PC-9 (cell line): ENCODE results near the gene GSN. TPM values are rescaled to one million over a fixed set of nuclear protein-coding genes. Genes with fewer than 3 reads are reported as not detected.

Experiments used
- BruUV-seq: library from RNA; stranded (reverse); fragments of 400-500 nt; replicated peaks from 2 replicates; lab custom pipeline; 2021; lab: Mats Ljungman, UMichigan
- CTCF ChIA-PET: fragments of 300-600 bp; sonication (Branson Sonifier 250); formaldehyde crosslinking; loops from one replicate; lab custom pipeline; 2022; ENCODE audit warnings: antibody characterized with exemption; lab: Charles Lee
- POLR2A ChIA-PET: fragments of 300-600 bp; sonication (Branson Sonifier 250); formaldehyde crosslinking; loops from one replicate; lab custom pipeline; 2022; ENCODE audit warnings: antibody characterized with exemption; ENCODE audit not compliant: unreplicated experiment; lab: Charles Lee
- DNase-seq, 2 experiments: peaks; one replicate each; pipeline versions ENCODE4 v3.0.0 to v3.0.0-alpha.2; 2015 to 2022; ENCODE audit warnings: mixed read lengths in 1 of 2
- H2AFZ ChIP-seq: fragments of 200-600 bp; sonication (generic); 2 replicates; pipeline ENCODE4 v1.8.1; 2017; ENCODE audit warnings: antibody characterized with exemption
- H3F3A ChIP-seq: fragments of 200-600 bp; sonication (generic); 2 replicates; pipeline ENCODE4 v1.8.1; 2017; ENCODE audit warnings: antibody characterized with exemption, mild to moderate bottlenecking, low read depth; ENCODE audit not compliant: insufficient read depth
- H3K27ac ChIP-seq: fragments of 200-600 bp; sonication (generic); 2 replicates; pipeline ENCODE4 v1.6.1; 2016; ENCODE audit warnings: mixed run types
- H3K27me3 ChIP-seq: fragments of 200-600 bp; sonication (generic); 2 replicates; pipeline ENCODE4 v1.6.1; 2016; ENCODE audit warnings: low read depth, mixed run types; ENCODE audit not compliant: insufficient read depth
- H3K36me3 ChIP-seq: fragments of 200-600 bp; sonication (generic); 2 replicates; pipeline ENCODE4 v1.6.1; 2016; ENCODE audit warnings: low read depth, mixed run types
- H3K4me1 ChIP-seq: fragments of 200-600 bp; sonication (generic); replicated peaks from 2 replicates; pipeline ENCODE4 v1.6.1; 2016; ENCODE audit warnings: mixed run types; ENCODE audit not compliant: insufficient read depth
- H3K4me2 ChIP-seq: fragments of 200-600 bp; sonication (generic); 2 replicates; pipeline ENCODE4 v1.6.1; 2017; ENCODE audit warnings: mixed run types
- H3K4me3 ChIP-seq: fragments of 200-600 bp; sonication (generic); 2 replicates; pipeline ENCODE4 v1.6.1; 2016; ENCODE audit warnings: mixed run types
- H3K79me2 ChIP-seq: fragments of 200-600 bp; sonication (generic); 2 replicates; pipeline ENCODE4 v1.6.1; 2017; ENCODE audit warnings: low read depth, mixed run types
- H3K9me2 ChIP-seq: fragments of 200-600 bp; sonication (generic); 2 replicates; pipeline ENCODE4 v1.8.1; 2017; ENCODE audit warnings: mild to moderate bottlenecking; ENCODE audit not compliant: insufficient read depth
- H3K9me3 ChIP-seq: fragments of 200-600 bp; sonication (generic); 2 replicates; pipeline ENCODE4 v1.8.1; 2016; ENCODE audit warnings: low read depth; ENCODE audit not compliant: insufficient read depth
- H4K20me1 ChIP-seq: fragments of 200-600 bp; sonication (generic); 2 replicates; pipeline ENCODE4 v1.8.1; 2017; ENCODE audit not compliant: insufficient read depth
- CTCF ChIP-seq: fragments of 200-600 bp; sonication (generic); conservative IDR thresholded peaks from 2 replicates; pipeline ENCODE4 v1.6.1; 2017; ENCODE audit warnings: mixed run types, antibody characterized with exemption, mild to moderate bottlenecking, moderate library complexity
- EZH2 ChIP-seq: fragments of 200-600 bp; sonication (generic); IDR thresholded peaks from 2 replicates; pipeline ENCODE4 v1.8.0; 2017; ENCODE audit warnings: antibody characterized with exemption, low read depth
- intact Hi-C: fragments of 100-400 bp; cut with micrococcal nuclease; formaldehyde crosslinking; loops from one replicate; pipeline ENCODE4 v1.10.0; 2022; ENCODE audit not compliant: unreplicated experiment
- total RNA-seq: library from RNA; stranded (reverse); gene quantifications from 2 replicates; pipeline ENCODE4 v1.2.3, GENCODE V29; 2021

The GSN gene
- total RNA-seq, 1 experiment from 2014 or later = 135 TPM

DNA sequence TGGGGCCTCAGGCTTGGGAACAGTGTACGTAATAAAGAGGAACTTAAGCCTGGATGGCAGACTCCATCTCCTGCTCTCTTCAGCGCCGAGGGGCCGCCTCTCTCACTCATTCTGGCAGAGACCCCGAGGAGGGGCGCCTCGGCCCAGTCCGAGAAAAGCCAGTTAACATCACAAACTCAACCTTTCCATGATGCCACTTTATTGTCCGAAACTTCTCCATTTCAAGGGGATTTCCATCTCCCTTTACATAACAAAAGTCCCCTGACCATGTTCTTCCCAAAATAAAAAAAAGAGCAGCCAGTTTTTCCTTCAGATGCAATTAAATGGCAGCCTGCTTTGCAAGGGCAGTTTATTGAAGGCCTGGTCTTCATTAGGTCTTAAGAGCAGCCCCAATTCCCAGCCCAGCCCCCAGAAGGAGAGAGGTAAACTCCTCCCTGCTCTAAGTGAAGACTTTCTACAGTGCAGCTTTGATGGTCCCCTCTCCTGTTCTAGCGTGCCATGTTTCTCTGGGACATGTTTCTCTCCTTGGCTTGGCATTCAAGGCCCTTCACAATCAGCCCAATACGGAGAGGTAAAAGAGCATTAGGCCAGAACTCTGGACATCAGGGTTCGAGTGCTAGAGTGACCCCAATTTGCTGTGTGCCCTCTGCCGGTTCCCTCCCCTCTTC lies 46.8 kb upstream of the GSN start:
- Histone ChIP-seq H3F3A (peaks cover 14% of the 10 kb centered on the region; the same call in 1 of the 2 replicates), H3K79me2 (no peaks in the 10 kb centered on the region), H3K27ac (no peak overlapping the region), H3K27me3 (no peaks in the 10 kb centered on the region), H3K9me3 (no peaks in the 10 kb centered on the region), H3K4me1 (peaks cover 14% of the 10 kb centered on the region), H3K4me2 (no peak overlapping the region), H3K36me3 (no peaks in the 10 kb centered on the region), H3K4me3 (no peak overlapping the region), H4K20me1 (no peaks in the 10 kb centered on the region), H2AFZ (no peak overlapping the region), H3K9me2 (no peaks in the 10 kb centered on the region)
- CTCF ChIA-PET = interaction anchor here (0.7 kb wide), 1 partner anchor 123 kb away, joined by 3 read pairs; no protein-coding TSS in a partner anchor
- TF ChIP-seq CTCF (no peak), EZH2 (no peak)
- no peak for DNase-seq
- intact Hi-C loops = no loop called here
- POLR2A ChIA-PET = no interaction called here
- BruUV-seq = no TSS peak

- TF ChIP-seq EZH2 (no peak), CTCF (no peak)
- CTCF ChIA-PET = interaction anchor here (0.7 kb wide), 1 partner anchor 123 kb away, joined by 3 read pairs; no protein-coding TSS in a partner anchor
- H3K9me2 ChIP-seq = no peaks in the 10 kb centered on the region
- H3K4me2 ChIP-seq = no peak overlapping the region
- H3K9me3 ChIP-seq = no peaks in the 10 kb centered on the region
- POLR2A ChIA-PET = no interaction called here
- intact Hi-C loops = no loop called here
- H3K4me3 ChIP-seq = no peak overlapping the region
- no peak overlapping the region for H3K27ac ChIP-seq
- no peaks in the 10 kb centered on the region for H3K27me3 ChIP-seq
- no peaks in the 10 kb centered on the region for H3K79me2 ChIP-seq
- peaks cover 19% of the 10 kb centered on the region for H3K4me1 ChIP-seq
- H3K36me3 ChIP-seq = no peaks in the 10 kb centered on the region
- no TSS peak for BruUV-seq
- no peaks in the 10 kb centered on the region for H4K20me1 ChIP-seq
- peaks cover 14% of the 10 kb centered on the region; the same call in 1 of the 2 replicates for H3F3A ChIP-seq
- no peak for DNase-seq
- H2AFZ ChIP-seq = no peak overlapping the region
These were observed 46.3 kb upstream of the GSN start for GRCh38 chr9:121221664-121222055.

DNA sequence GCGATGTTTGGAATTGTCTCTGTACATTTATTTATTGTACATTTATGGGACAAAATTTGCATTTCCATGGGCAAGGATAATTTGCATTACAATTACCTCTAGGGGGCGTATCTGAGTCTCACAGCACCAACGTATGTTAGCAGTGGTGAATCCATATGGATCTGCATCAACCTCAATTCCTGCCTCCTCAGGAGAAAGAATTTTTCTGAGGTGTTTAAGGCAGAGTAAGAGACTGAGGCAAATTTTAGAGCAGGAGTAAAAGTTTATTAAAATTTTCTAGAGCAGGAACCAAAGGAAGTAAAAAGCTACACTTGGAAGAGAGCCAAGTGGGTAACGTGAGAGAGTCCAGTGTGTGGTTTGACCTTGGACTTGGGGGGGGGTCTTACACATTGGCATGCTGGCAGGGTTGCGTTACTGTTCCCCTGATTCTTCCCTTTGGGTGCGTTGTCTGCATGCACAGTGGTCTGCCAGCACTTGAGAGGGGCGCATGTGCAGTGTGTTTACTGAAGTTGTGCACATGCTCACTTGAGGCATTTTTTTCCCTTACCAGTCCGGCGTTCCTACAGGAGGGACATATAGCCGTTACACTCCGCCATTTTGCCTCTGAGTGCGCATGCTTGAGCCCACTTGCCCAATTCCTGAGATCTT lies 45.3 kb upstream of the GSN start:
- no peak for TF ChIP-seq EZH2
- peak; percentile 80 for TF ChIP-seq CTCF
- DNase-seq = no peak
- no peaks in the 10 kb centered on the region for H3K79me2 ChIP-seq
- H3K27me3 ChIP-seq = no peaks in the 10 kb centered on the region
- peaks cover 14% of the 10 kb centered on the region; the same call in 1 of the 2 replicates for H3F3A ChIP-seq
- CTCF ChIA-PET = interaction anchor here (1.3 kb wide), 1 partner anchor 56 kb away, joined by 6 read pairs; no protein-coding TSS in a partner anchor
- no TSS peak for BruUV-seq
- no peak overlapping the region for H3K4me2 ChIP-seq
- peaks cover 20% of the 10 kb centered on the region for H3K4me1 ChIP-seq
- no peaks in the 10 kb centered on the region for H4K20me1 ChIP-seq
- H2AFZ ChIP-seq = no peak overlapping the region
- POLR2A ChIA-PET = no interaction called here
- H3K27ac ChIP-seq = no peak overlapping the region
- intact Hi-C loops = no loop called here
- no peak overlapping the region for H3K4me3 ChIP-seq
- H3K36me3 ChIP-seq = no peaks in the 10 kb centered on the region
- no peaks in the 10 kb centered on the region for H3K9me3 ChIP-seq
- H3K9me2 ChIP-seq = no peaks in the 10 kb centered on the region
